ENCODE results near the gene CLMP.

CLMP gene

DNA sequence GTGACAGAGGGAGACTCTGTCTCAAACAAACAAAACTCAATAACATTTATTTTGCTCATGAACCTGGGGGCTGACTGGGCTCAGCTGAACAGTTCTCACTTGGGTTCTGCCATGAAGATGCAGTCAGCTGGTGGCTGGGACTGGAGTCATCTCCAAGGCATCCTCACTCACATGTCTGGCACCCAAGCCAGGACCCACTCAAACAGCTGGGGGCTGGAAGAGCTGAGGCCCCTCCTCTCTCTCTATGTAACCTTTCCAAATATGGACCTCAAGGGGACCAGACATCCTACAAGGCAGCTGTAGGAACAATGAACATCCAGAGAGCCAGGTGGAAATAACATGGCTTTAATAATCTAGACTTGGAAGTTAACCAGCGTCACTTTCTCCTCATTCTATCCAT lies 149.9 kb downstream of the CLMP start:
- H3K4me3 ChIP-seq (ENCODE audit: low read length): no peak overlapping the region
- TF ChIP-seq, protein P1, sequence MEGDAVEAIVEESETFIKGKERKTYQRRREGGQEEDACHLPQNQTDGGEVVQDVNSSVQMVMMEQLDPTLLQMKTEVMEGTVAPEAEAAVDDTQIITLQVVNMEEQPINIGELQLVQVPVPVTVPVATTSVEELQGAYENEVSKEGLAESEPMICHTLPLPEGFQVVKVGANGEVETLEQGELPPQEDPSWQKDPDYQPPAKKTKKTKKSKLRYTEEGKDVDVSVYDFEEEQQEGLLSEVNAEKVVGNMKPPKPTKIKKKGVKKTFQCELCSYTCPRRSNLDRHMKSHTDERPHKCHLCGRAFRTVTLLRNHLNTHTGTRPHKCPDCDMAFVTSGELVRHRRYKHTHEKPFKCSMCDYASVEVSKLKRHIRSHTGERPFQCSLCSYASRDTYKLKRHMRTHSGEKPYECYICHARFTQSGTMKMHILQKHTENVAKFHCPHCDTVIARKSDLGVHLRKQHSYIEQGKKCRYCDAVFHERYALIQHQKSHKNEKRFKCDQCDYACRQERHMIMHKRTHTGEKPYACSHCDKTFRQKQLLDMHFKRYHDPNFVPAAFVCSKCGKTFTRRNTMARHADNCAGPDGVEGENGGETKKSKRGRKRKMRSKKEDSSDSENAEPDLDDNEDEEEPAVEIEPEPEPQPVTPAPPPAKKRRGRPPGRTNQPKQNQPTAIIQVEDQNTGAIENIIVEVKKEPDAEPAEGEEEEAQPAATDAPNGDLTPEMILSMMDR (IDR thresholded peaks at IDR 0.05; ENCODE audit: insufficient read depth, low read depth, low read length, missing control alignments): no peak
- DNase-seq (ENCODE audit: low read depth): no peak

DNA sequence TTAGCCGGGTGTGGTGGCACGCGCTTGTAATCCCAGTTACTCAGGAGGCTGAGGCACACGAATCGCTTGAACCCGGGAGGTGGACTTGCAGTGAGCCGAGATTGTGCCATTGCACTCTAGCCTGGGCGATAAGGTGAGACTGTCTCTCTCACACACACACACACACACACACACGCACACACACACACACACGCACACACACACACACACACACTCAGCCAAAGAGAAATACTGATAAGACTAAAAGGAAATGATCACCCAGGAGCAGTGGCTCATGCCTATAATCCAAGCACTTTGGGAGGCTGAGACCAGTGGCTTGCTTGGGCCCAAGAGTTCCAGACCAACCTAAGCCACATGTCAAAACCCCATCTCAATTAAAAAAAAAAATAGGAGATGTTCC lies 153.9 kb downstream of the CLMP start:
- H3K4me3 ChIP-seq (ENCODE audit: low read length): no peak overlapping the region
- TF ChIP-seq, protein P1 (IDR thresholded peaks at IDR 0.05; ENCODE audit: insufficient read depth, low read depth, low read length, missing control alignments): no peak
- no peak for DNase-seq (ENCODE audit: low read depth)

DNA sequence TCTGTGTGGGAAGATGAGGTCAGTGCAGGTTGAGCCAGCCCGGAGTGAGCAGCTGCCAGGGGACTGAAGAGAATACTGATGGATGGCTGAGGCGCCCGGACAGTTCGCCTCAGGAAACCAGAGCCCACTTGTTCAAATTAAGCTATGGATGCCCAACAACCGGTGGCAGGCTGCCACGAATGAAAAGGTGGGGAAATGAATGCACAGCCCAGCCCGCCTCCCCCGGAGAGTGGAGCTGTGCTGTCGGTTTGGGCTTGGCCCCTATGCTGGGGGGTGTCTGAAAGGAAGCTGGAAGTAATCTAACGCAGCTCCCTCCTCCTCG lies 155.0 kb downstream of the CLMP start:
- TF ChIP-seq, protein P1 (IDR thresholded peaks at IDR 0.05; ENCODE audit: insufficient read depth, low read depth, low read length, missing control alignments): no peak
- DNase-seq (ENCODE audit: low read depth): no peak
- H3K4me3 ChIP-seq (ENCODE audit: low read length): no peak overlapping the region

DNA sequence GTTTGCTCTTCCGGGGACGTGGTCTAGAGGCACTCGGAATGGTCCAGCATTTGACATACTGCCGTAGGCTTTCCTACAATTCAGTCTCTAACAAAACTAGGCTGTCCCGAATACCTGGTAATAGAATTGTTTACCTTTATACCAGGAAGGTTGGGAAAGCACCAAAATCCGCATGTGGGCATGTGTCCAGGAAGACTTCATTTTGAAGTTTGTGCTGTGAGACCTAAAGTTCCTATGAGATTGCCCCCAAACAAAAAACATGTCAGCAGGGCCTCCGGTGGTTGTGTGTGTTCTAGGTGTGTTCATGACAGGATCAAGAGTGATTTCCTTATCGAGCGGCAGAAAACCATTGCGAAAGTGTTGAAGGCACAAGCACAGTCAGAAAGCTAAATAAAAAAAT lies 159.2 kb downstream of the CLMP start:
- TF ChIP-seq, protein P1 (IDR thresholded peaks at IDR 0.05; ENCODE audit: insufficient read depth, low read depth, low read length, missing control alignments): no peak
- peak; percentile 33 for DNase-seq (ENCODE audit: low read depth)
- H3K4me3 ChIP-seq (ENCODE audit: low read length): no peak overlapping the region

DNA sequence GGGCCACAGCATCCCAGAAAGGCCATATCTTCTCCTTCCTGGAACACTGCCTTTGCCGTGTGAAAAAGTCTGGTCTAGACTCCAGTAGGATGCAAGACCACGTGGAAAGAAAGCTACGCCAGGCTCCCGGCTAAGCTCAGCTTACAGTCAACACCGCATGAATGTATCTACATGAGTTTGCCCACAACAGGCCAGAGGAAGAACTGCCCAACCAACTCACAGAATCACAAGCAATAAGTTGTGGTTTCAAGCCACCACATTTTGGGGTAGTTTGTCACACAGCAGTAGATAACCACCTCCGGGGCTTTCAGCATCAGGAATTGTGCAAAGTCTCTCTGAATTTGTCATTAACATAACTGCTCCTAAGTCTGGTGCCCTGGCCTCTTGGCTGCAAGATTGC lies 160.5 kb downstream of the CLMP start:
- TF ChIP-seq, protein P1 (IDR thresholded peaks at IDR 0.05; ENCODE audit: insufficient read depth, low read depth, low read length, missing control alignments): no peak
- no peak overlapping the region for H3K4me3 ChIP-seq (ENCODE audit: low read length)
- DNase-seq (ENCODE audit: low read depth): no peak

DNA sequence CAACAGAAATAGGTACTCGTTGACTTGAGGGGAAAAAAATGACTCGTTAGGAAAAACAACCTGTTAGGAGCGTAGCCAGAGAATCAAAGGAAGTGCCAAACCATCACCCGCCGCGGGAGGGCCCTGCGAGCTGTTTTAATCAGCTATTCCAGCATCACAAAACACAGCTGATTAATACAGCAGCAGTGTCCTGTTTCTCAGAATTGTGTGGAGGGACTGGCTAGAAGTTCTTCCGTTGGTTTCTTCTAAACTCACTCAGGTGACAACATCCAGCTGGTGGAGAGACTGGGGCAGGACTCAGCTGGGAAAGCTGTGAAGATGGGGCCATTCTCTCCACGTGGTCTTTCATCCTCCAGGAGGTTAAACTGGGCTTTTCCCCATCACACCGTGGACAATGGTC lies 161.2 kb downstream of the CLMP start:
- H3K4me3 ChIP-seq (ENCODE audit: low read length): no peak overlapping the region
- peak; percentile 33 for DNase-seq (ENCODE audit: low read depth)
- TF ChIP-seq, protein P1 (IDR thresholded peaks at IDR 0.05; ENCODE audit: insufficient read depth, low read depth, low read length, missing control alignments): peak; percentile 32

DNA sequence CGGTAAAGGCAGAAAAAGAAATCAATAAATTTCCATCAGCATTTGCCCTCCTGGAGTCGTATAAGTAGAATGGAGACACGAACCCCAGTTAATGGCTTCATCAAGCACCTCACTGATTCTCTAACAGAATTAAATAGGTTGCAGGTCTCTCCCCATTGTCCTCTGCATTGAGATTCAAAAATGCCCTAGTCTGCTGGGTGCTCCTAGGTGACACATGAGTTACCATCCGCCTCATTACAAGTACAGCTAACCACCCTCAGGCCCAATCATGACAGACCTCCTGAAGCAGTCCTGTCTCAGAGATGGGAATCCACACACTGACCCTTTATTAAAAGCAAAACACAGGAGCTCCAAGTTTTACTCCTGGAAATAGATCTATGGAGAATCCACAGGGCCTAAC lies 164.5 kb downstream of the CLMP start:
- H3K4me3 ChIP-seq (ENCODE audit: low read length): no peak overlapping the region
- DNase-seq (ENCODE audit: low read depth): no peak
- TF ChIP-seq, protein P1 (IDR thresholded peaks at IDR 0.05; ENCODE audit: insufficient read depth, low read depth, low read length, missing control alignments): no peak

Measured in epithelial cell of esophagus (primary cell).